Germinal center (tissue), 1 donor: Measurements from ENCODE around the gene APBA1.
A peak's percentile ranks its signal among the peaks of the same experiment; 100 is the strongest.
"Not testable (repeated sequence)": the region's sequence is repeated elsewhere in the genome, so short reads cannot be mapped to it uniquely, and the experiment has no call there.

Source experiments
- DNase-seq: peaks from one replicate; pipeline ENCODE4 v3.0.0; 2012; ENCODE audit warnings: mixed read lengths, low spot score

APBA1 gene

GRCh38 chr9:69443178-69443577 is 229.0 kb downstream of the APBA1 start:
- DNase-seq, result no peak

- DNase-seq, result no peak
Observed at GRCh38 chr9:69442486-69442885, 229.7 kb downstream of the APBA1 start.

- DNase-seq, result not testable (repeated sequence)
Observed at GRCh38 chr9:69440254-69440955, 231.8 kb downstream of the APBA1 start.

- DNase-seq, result not testable (repeated sequence)
Observed at GRCh38 chr9:69439654-69440053, 232.5 kb downstream of the APBA1 start.

GRCh38 chr9:69433968-69434367 is 238.2 kb downstream of the APBA1 start:
- DNase-seq, result no peak

GRCh38 chr9:69433392-69433791 is 238.8 kb downstream of the APBA1 start:
- no peak for DNase-seq

GRCh38 chr9:69432623-69433022 is 239.5 kb downstream of the APBA1 start:
- DNase-seq, result no peak

- DNase-seq, result no peak
Observed at GRCh38 chr9:69431777-69432176, 240.4 kb downstream of the APBA1 start.

- no peak for DNase-seq
Observed at GRCh38 chr9:69431203-69431602, 241.0 kb downstream of the APBA1 start.

GRCh38 chr9:69430206-69430605 is 242.0 kb downstream of the APBA1 start:
- no peak for DNase-seq

GRCh38 chr9:69429281-69429680 is 242.9 kb downstream of the APBA1 start:
- no peak for DNase-seq

GRCh38 chr9:69428017-69428785 is 244.0 kb downstream of the APBA1 start:
- DNase-seq, result no peak

- DNase-seq, result no peak
Observed at GRCh38 chr9:69427286-69427685, 244.9 kb downstream of the APBA1 start.

GRCh38 chr9:69425136-69425801 is 246.9 kb downstream of the APBA1 start:
- DNase-seq, result no peak

- DNase-seq, result peak; percentile 62
Observed at GRCh38 chr9:69421908-69422801, 250.0 kb downstream of the APBA1 start.

- no peak for DNase-seq
Observed at GRCh38 chr9:69420611-69421270, 251.4 kb downstream of the APBA1 start.

- peak; percentile 8 for DNase-seq
Observed at GRCh38 chr9:69412741-69413150, 259.4 kb downstream of the APBA1 start.

GRCh38 chr9:69411931-69412740 is 260.0 kb downstream of the APBA1 start:
- no peak for DNase-seq

GRCh38 chr9:69411246-69411645 is 260.9 kb downstream of the APBA1 start:
- DNase-seq, result no peak

GRCh38 chr9:69409936-69410335 is 262.2 kb downstream of the APBA1 start:
- DNase-seq, result not testable (repeated sequence)
